Fibroblast of lung (primary cell): Measurements from ENCODE around the gene ATP5PB. TPM values are rescaled to one million over a fixed set of nuclear protein-coding genes. Genes with fewer than 3 reads are reported as not detected.

Experiments
- DNase-seq, 2 donors: peaks; one replicate each; pipeline versions ENCODE4 v3.0.0 to v3.0.0-alpha.2; 2010; ENCODE audit warnings: low read depth in 2 of 2
- H2AFZ ChIP-seq: 2 replicates; pipeline ENCODE4 v1.5.1; 2012; ENCODE audit warnings: low read length, control low read depth, inconsistent platforms
- H3K27ac ChIP-seq: 2 replicates; pipeline ENCODE4 v1.5.1; 2011; ENCODE audit warnings: low read length, control low read depth; ENCODE audit not compliant: insufficient read depth
- H3K27me3 ChIP-seq: 2 replicates; pipeline ENCODE4 v1.5.1; 2011; ENCODE audit warnings: mild to moderate bottlenecking, low read length; ENCODE audit not compliant: control insufficient read depth, insufficient read depth
- H3K36me3 ChIP-seq: 2 replicates; pipeline ENCODE4 v1.5.1; 2011; ENCODE audit warnings: low read length; ENCODE audit not compliant: control insufficient read depth, insufficient read depth
- H3K4me1 ChIP-seq: 2 replicates; pipeline ENCODE4 v1.5.1; 2011; ENCODE audit warnings: low read length; ENCODE audit not compliant: control insufficient read depth, insufficient read depth; ENCODE audit errors: extremely low read depth
- H3K4me2 ChIP-seq: 2 replicates; pipeline ENCODE4 v1.5.1; 2011; ENCODE audit warnings: low read length, control low read depth; ENCODE audit not compliant: insufficient read depth; ENCODE audit errors: extremely low read depth
- H3K4me3 ChIP-seq, 4 experiments: fragments of 200-600 bp in 1 of 4; sonication (generic) in 1 of 4; replicated peaks in 1 of 4; 2 replicates each; pipeline ENCODE4 v1.5.1; 2011 to 2016; ENCODE audit warnings: low read length in 4 of 4, low read depth in 3 of 4, mild to moderate bottlenecking in 3 of 4, control low read depth in 2 of 4, inconsistent platforms in 1 of 4, mixed read lengths in 1 of 4; ENCODE audit not compliant: insufficient read depth in 1 of 4; ENCODE audit errors: control extremely low read depth in 1 of 4
- H3K79me2 ChIP-seq: 2 replicates; pipeline ENCODE4 v1.5.1; 2012; ENCODE audit warnings: mild to moderate bottlenecking, low read length, inconsistent platforms; ENCODE audit not compliant: control insufficient read depth, insufficient read depth
- H3K9ac ChIP-seq: 2 replicates; pipeline ENCODE4 v1.5.1; 2011; ENCODE audit warnings: mild to moderate bottlenecking, low read length, control low read depth; ENCODE audit not compliant: insufficient read depth
- H3K9me3 ChIP-seq: 2 replicates; pipeline ENCODE4 v1.5.1; 2012; ENCODE audit warnings: low read depth, low read length; ENCODE audit not compliant: control insufficient read depth, insufficient read depth
- H4K20me1 ChIP-seq: 2 replicates; pipeline ENCODE4 v1.5.1; 2011; ENCODE audit warnings: low read length; ENCODE audit not compliant: control insufficient read depth, insufficient read depth; ENCODE audit errors: extremely low read depth
- EZH2 ChIP-seq: IDR thresholded peaks from 2 replicates; pipeline ENCODE4 v1.5.1; 2012; ENCODE audit warnings: low read length, control low read depth, mild to moderate bottlenecking; ENCODE audit errors: missing control alignments
- polyA plus RNA-seq, 2 donors: library from polyadenylated mRNA; depleted of rRNA in 1 of 2; stranded (reverse) in 1 of 2; unstranded in 1 of 2; fragments of >200 nt; gene quantifications; 2 replicates each; pipeline ENCODE4 v1.2.1, GENCODE V29; 2011 to 2012; ENCODE audit warnings: missing spikeins in 1 of 2
- total RNA-seq: library from RNA; depleted of rRNA; stranded (reverse); fragments of >200 nt; gene quantifications from 2 replicates; pipeline ENCODE4 v1.2.1, GENCODE V29; 2014
- TF ChIP-seq, protein P1 (sequence below), 2 donors: IDR thresholded peaks in 1 of 2; conservative IDR thresholded peaks in 1 of 2; 1 replicate in 1 of 2; 2 replicates in 1 of 2; pipeline ENCODE4 v1.5.1; 2011 to 2012; ENCODE audit warnings: low read length in 2 of 2, control low read depth in 1 of 2, inconsistent platforms in 1 of 2, low read depth in 1 of 2, mild to moderate bottlenecking in 1 of 2

Gene ATP5PB
- total and polyA plus RNA-seq, 2 donors (not counting 1 experiment from before 2014, with no cell fraction given), result 162 to 417 TPM

DNA sequence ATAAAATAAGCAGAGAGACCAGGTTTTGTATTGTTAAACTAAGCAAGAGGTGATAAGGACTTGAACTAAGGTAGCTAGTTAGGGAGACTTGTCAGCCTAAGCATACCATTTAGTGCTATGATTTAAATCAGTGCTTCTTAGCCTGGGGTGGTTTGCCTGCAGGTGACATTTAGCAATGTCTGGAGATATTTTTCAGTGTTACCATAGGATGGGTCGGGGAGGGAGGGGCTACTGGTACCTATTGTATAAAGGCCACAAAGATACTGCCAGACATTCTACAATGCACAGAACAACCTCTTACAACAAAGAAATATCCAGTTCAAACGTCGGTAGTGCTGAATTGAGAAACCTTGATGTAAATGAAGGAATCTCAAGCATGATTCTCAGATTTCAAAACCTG, 3.3 kb downstream of the ATP5PB start:
- Histone ChIP-seq H3K9me3 (no peaks in the 10 kb centered on the region), H2AFZ (no peak overlapping the region), H3K27me3 (no peaks in the 10 kb centered on the region), H3K36me3 (peaks cover 9% of the 10 kb centered on the region), H3K4me2 (peak overlapping the region; percentile 7), H4K20me1 (no peaks in the 10 kb centered on the region), H3K9ac (no peak overlapping the region), H3K4me1 (peaks cover 3% of the 10 kb centered on the region), H3K27ac (no peak overlapping the region), H3K79me2 (peaks cover 57% of the 10 kb centered on the region), H3K4me3 (no peak overlapping the region)
- no peak for TF ChIP-seq EZH2
- TF ChIP-seq, protein P1, sequence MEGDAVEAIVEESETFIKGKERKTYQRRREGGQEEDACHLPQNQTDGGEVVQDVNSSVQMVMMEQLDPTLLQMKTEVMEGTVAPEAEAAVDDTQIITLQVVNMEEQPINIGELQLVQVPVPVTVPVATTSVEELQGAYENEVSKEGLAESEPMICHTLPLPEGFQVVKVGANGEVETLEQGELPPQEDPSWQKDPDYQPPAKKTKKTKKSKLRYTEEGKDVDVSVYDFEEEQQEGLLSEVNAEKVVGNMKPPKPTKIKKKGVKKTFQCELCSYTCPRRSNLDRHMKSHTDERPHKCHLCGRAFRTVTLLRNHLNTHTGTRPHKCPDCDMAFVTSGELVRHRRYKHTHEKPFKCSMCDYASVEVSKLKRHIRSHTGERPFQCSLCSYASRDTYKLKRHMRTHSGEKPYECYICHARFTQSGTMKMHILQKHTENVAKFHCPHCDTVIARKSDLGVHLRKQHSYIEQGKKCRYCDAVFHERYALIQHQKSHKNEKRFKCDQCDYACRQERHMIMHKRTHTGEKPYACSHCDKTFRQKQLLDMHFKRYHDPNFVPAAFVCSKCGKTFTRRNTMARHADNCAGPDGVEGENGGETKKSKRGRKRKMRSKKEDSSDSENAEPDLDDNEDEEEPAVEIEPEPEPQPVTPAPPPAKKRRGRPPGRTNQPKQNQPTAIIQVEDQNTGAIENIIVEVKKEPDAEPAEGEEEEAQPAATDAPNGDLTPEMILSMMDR (conservative IDR thresholded peaks at IDR 0.05 in 1 of 2, IDR thresholded peaks at IDR 0.05 in 1 of 2; ENCODE audit: low read depth in 1 of 2, low read length in 2 of 2), result no peak
- DNase-seq, result no peak

- peaks cover 13% of the 10 kb centered on the region for H3K36me3 ChIP-seq
- no peak for DNase-seq
- H3K79me2 ChIP-seq, result peaks cover 47% of the 10 kb centered on the region
Observed at GRCh38 chr1:111453706-111454105, 4.4 kb downstream of the ATP5PB start.

GRCh38 chr1:111454859-111455641, 5.8 kb downstream of the ATP5PB start:
- peak in 1 of 2 donors; percentile 41 for DNase-seq
- H2AFZ ChIP-seq, result no peak overlapping the region
- H3K4me3 ChIP-seq, result no peak overlapping the region
- no peaks in the 10 kb centered on the region for H3K9me3 ChIP-seq
- H3K4me1 ChIP-seq, result peaks cover 3% of the 10 kb centered on the region
- TF ChIP-seq, protein P1 (conservative IDR thresholded peaks at IDR 0.05 in 1 of 2, IDR thresholded peaks at IDR 0.05 in 1 of 2; ENCODE audit: low read depth in 1 of 2, low read length in 2 of 2), result no peak
- no peak for TF ChIP-seq EZH2
- H3K4me2 ChIP-seq, result no peak overlapping the region
- H3K79me2 ChIP-seq, result peaks cover 38% of the 10 kb centered on the region
- no peaks in the 10 kb centered on the region for H4K20me1 ChIP-seq
- peaks cover 13% of the 10 kb centered on the region for H3K36me3 ChIP-seq
- no peak overlapping the region for H3K9ac ChIP-seq
- H3K27ac ChIP-seq, result no peak overlapping the region
- H3K27me3 ChIP-seq, result no peaks in the 10 kb centered on the region

More at GRCh38 chr1:111453706-111454105, 4.4 kb downstream of the ATP5PB start:
- no peak overlapping the region for H3K4me2 ChIP-seq
- no peak overlapping the region for H3K9ac ChIP-seq
- no peaks in the 10 kb centered on the region for H3K9me3 ChIP-seq
- H3K27me3 ChIP-seq, result no peaks in the 10 kb centered on the region
- no peak overlapping the region for H3K27ac ChIP-seq
- TF ChIP-seq EZH2, result no peak
- TF ChIP-seq, protein P1 (conservative IDR thresholded peaks at IDR 0.05 in 1 of 2, IDR thresholded peaks at IDR 0.05 in 1 of 2; ENCODE audit: low read depth in 1 of 2, low read length in 2 of 2), result no peak
- peaks cover 3% of the 10 kb centered on the region for H3K4me1 ChIP-seq
- H3K4me3 ChIP-seq, result no peak overlapping the region
- H2AFZ ChIP-seq, result no peak overlapping the region
- no peaks in the 10 kb centered on the region for H4K20me1 ChIP-seq
